ENCODE measurements around the gene GPR108. TPM values are rescaled to one million over a fixed set of nuclear protein-coding genes. Genes with fewer than 3 reads are reported as not detected.
"Not testable (repeated sequence)": the region's sequence is repeated elsewhere in the genome, so short reads cannot be mapped to it uniquely, and the experiment has no call there.

GPR108 gene
- total RNA-seq, 1 donor from 2014 or later, result 87.7 TPM

DNA sequence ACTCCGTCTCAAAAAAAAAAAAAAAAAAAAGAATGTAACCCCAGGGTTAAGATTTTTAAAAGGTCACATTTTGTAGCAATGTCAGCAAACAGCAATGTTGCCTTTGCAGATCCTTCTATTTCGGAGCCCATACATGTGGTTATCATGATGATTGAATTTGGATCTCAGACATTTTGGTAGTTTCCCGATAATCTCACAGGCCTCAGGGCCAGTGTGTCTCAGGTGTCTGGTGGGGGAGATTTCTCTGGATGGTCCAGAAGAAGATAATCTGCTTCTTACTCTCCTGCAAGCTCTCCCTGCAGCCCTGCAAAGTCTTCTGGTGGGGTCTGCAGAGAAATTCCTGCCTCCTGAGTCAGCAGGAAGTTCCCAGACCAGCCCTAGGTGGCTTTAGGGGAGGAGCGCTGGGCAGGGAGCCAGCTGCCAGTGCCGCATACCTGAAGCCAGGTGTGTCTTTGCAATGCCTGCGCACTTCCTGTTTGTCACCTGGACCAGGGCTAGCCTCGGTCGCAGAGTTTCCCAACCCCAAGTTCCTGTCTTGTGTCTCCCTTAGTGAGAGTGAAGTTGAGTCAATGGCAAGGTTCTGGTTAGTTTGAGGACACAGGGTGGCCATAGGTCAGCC, 28.5 kb upstream of the GPR108 start:
- no peaks in the 10 kb centered on the region for H3K27me3 ChIP-seq (ENCODE audit: control insufficient read depth, insufficient read depth, low read length)
- FAIRE-seq (peak; percentile 97), DNase-seq (ENCODE audit: low read depth) (peak; percentile 93)
- peak overlapping the region; percentile 74 for H3K4me3 ChIP-seq (ENCODE audit: low read depth, low read length)
- TF ChIP-seq, protein P1, sequence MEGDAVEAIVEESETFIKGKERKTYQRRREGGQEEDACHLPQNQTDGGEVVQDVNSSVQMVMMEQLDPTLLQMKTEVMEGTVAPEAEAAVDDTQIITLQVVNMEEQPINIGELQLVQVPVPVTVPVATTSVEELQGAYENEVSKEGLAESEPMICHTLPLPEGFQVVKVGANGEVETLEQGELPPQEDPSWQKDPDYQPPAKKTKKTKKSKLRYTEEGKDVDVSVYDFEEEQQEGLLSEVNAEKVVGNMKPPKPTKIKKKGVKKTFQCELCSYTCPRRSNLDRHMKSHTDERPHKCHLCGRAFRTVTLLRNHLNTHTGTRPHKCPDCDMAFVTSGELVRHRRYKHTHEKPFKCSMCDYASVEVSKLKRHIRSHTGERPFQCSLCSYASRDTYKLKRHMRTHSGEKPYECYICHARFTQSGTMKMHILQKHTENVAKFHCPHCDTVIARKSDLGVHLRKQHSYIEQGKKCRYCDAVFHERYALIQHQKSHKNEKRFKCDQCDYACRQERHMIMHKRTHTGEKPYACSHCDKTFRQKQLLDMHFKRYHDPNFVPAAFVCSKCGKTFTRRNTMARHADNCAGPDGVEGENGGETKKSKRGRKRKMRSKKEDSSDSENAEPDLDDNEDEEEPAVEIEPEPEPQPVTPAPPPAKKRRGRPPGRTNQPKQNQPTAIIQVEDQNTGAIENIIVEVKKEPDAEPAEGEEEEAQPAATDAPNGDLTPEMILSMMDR (IDR thresholded peaks at IDR 0.05; ENCODE audit: insufficient read depth, low read length, severe bottlenecking), result no peak
- peaks cover 9% of the 10 kb centered on the region for H3K36me3 ChIP-seq (ENCODE audit: control insufficient read depth, insufficient read depth, low read length)

DNA sequence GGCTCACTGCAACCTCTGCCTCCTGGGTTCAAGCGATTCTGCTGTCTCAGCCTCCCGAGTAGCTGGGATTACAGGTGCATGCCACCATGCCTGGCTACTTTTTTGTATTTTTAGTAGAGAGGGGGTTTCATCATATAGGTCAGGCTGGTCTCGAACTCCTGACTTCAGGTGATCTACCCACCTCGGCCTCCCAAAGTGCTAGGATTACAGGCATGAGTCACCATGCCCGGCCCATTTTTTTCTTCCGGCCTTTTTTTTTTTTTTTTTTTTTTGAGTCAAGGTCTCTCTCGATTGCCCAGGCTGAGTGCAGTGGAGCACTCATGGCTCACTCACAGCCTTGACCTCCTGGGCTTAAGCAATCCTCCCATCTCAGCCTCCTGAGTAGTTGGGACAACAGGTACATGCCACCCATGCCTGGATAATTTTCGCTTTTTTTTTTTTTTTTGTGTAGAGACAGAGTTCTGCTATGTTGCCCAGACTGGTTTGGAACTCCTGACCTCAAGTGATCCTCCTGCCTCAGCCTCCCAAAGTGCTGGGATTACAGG, 24.9 kb upstream of the GPR108 start:
- not testable (repeated sequence) for H3K4me3 ChIP-seq (ENCODE audit: low read depth, low read length); FAIRE-seq; H3K27me3 ChIP-seq (ENCODE audit: control insufficient read depth, insufficient read depth, low read length)
- peaks cover 28% of the 10 kb centered on the region for H3K36me3 ChIP-seq (ENCODE audit: control insufficient read depth, insufficient read depth, low read length)
- DNase-seq (ENCODE audit: low read depth), result peak; percentile 39

DNA sequence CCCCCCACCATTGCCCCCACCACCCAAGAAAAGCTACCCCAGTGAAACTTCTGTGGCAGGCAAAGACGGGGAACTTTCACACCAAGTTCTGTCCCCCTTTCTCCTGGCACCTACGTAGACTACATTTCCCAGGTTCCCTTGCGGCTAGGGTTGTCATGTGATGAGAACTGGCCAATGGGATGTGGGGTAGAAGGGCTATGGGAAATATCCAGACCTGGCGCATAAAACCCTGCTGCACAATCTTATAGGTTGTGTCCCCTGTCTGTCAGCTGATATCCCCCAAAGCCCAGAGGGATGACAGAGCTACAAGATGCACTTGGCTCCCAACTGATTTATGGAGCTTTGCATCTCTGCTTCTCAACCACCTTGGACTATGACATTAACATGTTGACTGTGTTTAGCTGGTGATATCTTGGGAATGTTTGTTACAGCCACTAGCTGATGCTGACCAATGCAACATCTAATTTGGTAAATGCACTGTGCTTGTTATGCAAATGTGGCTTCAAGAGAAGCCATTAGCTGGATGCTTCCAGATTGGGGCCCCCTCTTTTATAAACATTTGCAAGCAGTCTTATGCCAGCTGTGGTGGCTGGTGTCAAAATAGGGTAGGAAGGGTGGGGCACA, 23.8 kb upstream of the GPR108 start:
- TF ChIP-seq, protein P1 (IDR thresholded peaks at IDR 0.05; ENCODE audit: insufficient read depth, low read length, severe bottlenecking), result no peak
- peak; percentile 91 for FAIRE-seq
- Histone ChIP-seq H3K4me3 (ENCODE audit: low read depth, low read length) (no peak overlapping the region), H3K27me3 (ENCODE audit: control insufficient read depth, insufficient read depth, low read length) (no peaks in the 10 kb centered on the region), H3K36me3 (ENCODE audit: control insufficient read depth, insufficient read depth, low read length) (peaks cover 28% of the 10 kb centered on the region)
- DNase-seq (ENCODE audit: low read depth), result no peak

DNA sequence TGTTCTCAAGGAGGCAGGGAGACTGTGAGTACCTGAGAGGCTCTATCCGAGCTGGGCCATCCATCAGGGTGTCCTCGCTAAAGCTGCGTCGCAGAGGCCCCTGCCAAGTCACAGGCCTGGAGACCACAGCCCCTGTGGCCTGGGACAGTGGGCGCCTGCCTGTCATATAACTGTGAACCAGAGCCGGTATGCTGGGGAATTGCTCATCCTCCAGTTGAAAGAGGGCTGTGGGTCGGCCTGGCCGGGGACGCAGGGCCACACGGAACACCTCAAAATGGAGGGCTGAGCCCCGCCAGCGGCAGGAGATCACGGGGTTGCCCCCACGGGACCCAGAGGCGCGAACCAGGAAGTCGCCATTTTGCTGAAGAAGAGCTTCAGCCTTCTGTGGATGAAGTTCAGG, 23.2 kb upstream of the GPR108 start:
- peaks cover 28% of the 10 kb centered on the region for H3K36me3 ChIP-seq (ENCODE audit: control insufficient read depth, insufficient read depth, low read length)
- no peak for FAIRE-seq
- TF ChIP-seq, protein P1 (IDR thresholded peaks at IDR 0.05; ENCODE audit: insufficient read depth, low read length, severe bottlenecking), result no peak
- no peak overlapping the region for H3K4me3 ChIP-seq (ENCODE audit: low read depth, low read length)
- no peaks in the 10 kb centered on the region for H3K27me3 ChIP-seq (ENCODE audit: control insufficient read depth, insufficient read depth, low read length)
- no peak for DNase-seq (ENCODE audit: low read depth)

DNA sequence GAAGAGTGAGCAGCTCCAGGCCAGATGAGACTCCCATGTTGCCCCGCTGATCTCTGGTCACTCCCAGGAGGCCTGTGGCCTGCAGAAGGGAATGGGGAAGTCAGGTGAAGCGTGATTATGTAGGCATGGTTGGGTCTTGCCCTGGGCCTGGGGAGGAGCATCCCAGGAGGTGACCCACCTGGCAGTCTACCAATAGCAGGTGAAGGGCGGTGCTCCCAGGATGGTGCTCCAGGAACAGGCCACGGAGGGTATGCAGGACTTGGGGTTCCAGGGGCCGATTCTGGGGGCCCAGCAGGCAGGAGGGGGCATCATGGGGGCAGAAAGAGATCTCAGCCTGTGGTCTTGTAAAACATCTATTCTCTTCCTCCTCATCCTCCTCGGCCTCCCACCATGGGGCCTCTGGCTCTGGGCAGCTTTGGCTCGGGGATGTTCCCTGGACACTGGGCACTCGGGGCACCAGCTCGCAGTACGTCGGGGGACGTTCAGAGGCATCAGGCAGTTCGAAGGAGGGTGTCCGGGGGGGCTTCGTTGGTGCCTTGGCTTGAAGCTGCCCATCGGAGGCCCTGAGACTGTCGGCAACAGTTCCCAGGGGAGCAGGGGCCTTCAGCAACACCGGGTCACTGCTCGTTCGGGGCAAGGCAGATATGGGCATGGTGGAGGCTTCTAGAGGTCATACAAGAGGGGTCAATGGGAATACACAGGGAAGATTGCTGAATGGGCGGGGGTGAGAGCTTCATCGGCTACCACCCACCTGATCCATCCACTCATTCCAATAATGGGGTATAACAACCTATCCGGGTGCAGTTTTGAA, 17.5 kb upstream of the GPR108 start:
- no peak for DNase-seq (ENCODE audit: low read depth)
- H3K27me3 ChIP-seq (ENCODE audit: control insufficient read depth, insufficient read depth, low read length), result no peaks in the 10 kb centered on the region
- H3K36me3 ChIP-seq (ENCODE audit: control insufficient read depth, insufficient read depth, low read length), result peaks cover 48% of the 10 kb centered on the region
- no peak overlapping the region for H3K4me3 ChIP-seq (ENCODE audit: low read depth, low read length)
- peak; percentile 23 for FAIRE-seq
- TF ChIP-seq, protein P1 (IDR thresholded peaks at IDR 0.05; ENCODE audit: insufficient read depth, low read length, severe bottlenecking), result no peak

DNA sequence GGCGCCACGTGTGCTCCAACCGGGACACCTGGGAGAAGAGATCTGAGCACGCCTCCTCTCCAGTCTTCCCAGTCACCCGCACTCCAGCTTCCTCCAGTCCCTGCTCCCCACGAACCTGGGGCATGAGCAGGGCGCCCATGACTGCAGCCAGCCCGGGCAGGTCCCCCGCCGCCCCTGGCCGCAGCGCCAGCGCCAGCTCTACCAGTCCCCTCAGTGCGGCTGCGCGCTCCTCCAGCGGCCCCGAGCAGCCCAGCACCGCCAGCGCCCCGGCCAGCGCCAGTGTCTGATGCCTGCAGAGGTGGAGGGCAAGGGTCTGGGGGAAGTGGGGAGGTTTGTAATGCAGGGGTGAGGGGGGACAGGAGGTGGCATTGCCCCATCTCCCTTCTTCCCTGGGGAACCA, 16.8 kb upstream of the GPR108 start:
- TF ChIP-seq, protein P1 (IDR thresholded peaks at IDR 0.05; ENCODE audit: insufficient read depth, low read length, severe bottlenecking), result no peak
- Histone ChIP-seq H3K27me3 (ENCODE audit: control insufficient read depth, insufficient read depth, low read length) (no peaks in the 10 kb centered on the region), H3K4me3 (ENCODE audit: low read depth, low read length) (no peak overlapping the region), H3K36me3 (ENCODE audit: control insufficient read depth, insufficient read depth, low read length) (peaks cover 45% of the 10 kb centered on the region)
- DNase-seq (ENCODE audit: low read depth), result no peak
- no peak for FAIRE-seq
